UCSD-AML1 (cell line): ENCODE results near the gene HSDL1.

Source experiments
- DNase-seq: peaks from one replicate; lab custom pipeline; 2025; ENCODE audit not compliant: unreplicated experiment; lab: John Stamatoyannopoulos, UW

Gene HSDL1

GRCh38 chr16:84176192-84177053 is 31.4 kb upstream of the HSDL1 start:
- DNase-seq = no peak

DNA sequence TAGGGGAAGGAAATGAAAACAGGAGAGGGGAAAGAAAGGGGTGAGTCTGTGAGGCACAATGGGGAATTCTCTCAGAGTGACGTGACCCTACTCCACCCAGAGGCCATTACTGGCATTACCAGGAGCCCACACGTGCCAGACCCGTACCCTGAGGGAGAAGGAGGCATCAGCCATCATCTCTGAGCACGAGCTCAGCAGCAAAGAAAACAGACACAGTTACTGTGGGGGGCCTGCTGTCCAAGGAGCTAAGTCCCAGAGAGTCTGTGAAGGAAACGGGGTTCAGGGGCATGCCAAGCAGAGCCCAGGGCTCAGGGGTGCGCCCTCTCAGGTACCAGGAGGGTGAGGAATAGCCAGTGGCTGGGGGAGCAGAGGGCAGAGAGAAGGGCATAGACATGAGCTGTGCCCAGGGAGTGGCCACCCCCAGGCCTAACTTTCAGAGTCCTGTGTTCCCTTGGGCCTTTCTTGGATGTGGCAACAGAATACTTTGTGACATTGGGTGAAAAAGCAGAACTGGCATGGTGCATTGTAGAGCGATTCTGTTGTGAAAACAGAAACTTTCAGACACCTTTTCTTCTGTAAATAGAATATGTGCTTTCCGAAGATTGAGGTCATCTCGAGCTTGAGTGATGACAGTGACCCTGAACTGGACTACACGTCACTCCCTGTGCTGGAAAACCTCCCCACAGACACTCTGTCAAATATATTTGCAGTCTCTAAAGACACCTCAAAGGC is 30.5 kb upstream of the HSDL1 start:
- DNase-seq = peak; percentile 38

DNA sequence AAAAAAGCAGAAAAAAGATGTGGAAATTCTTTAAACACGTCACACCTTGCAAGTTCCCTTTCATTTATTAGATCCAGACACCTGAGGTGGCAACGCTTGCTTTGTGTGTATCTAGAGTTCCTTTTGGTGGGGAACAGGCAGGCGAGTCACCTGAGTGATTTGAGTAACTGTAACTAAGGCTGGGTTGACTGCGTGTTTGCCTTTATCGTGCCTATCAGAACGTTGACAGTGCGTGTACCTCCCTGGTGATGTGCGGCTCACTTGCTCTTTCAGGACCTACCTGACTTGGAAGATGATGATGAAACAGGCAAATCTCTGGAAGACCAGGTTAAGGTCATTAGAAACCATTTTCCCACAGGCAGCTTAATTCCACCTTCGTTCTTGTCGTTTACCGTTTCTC is 29.4 kb upstream of the HSDL1 start:
- no peak for DNase-seq

GRCh38 chr16:84169765-84170310 is 24.9 kb upstream of the HSDL1 start:
- no peak for DNase-seq

DNA sequence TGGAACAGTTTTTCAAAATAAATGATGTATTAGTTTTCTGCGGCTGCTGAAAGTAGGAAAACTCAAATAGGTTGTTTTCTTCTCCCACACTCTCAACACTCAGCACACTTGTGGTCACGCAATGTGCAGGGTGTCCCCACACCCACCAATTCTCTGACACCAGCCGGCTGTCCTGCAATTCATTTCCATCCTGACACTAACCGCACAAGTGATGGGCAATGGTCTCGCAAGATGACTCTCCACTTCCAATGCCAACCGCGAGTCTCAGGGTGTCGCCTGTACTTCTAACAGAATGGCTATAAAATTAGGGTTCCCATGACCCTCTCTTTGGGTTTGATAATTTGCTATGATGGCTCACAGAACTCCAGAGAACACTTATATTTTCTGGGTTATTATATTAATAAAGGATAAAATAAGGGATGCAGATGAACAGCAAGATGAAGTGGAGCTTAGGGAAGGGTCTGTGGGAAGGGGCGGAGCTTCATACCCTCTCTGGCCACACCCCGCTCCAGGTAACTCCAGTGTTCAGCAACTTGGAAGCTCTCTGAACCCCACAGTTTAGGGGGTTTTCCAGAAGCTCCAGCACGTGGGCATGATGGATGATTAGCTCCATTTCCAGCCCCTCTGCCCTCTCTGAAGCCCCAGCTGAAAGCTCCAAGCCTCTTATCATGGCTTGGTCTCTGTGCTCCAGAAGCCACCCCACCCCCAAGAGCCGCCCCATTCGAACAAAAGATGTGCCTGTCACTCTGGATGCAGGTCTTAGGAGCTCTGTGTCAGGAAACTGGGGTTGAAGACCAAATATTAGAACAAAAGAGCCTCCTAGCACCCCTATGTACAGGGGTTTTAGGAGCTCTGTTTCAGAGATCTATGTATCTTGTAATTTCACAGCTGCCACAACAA is 22.1 kb upstream of the HSDL1 start:
- no peak for DNase-seq

- DNase-seq = no peak
Measured at GRCh38 chr16:84165746-84166145, 20.8 kb upstream of the HSDL1 start.

DNA sequence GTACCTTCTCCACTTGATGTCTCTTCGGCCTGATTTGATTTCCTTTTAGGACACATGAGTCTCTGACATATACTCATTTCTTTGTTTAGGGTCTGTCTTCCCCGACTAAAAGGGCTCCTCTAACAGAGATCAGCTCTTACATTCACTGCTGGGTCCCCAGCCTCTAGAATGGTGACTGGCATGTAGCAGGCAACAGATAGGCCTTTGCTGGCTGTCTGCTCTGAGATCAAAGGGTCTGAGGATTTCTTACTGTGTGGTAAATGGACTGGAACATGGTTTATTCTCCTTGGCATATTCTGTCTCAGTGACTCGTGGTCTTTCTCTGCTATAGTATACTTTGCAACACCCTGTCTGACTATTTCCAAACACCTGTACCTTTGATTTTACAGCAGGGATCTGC is 16.8 kb upstream of the HSDL1 start:
- no peak for DNase-seq

DNA sequence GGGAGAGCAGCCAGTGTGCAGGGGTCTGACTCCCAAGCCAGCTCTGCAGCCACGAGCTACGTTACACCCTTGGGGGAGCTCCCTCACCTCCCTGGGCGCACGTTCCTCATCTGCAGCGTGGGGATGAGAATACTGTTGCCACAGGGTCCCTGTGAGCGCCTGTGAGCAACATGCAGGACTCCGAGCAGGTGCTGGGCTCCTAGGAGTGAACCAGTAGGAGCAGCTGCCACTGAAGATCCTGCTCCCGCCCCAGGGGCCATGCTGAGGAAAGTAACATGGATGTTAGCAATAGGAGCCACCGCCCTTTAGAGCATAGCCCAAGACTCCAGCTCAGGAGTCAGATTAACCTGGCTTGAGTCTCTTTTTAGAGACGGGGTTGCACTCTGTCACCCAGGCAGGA is 16.1 kb upstream of the HSDL1 start:
- DNase-seq = no peak

GRCh38 chr16:84159800-84160199 is 14.8 kb upstream of the HSDL1 start:
- no peak for DNase-seq

GRCh38 chr16:84159007-84159406 is 14.0 kb upstream of the HSDL1 start:
- DNase-seq = no peak

DNA sequence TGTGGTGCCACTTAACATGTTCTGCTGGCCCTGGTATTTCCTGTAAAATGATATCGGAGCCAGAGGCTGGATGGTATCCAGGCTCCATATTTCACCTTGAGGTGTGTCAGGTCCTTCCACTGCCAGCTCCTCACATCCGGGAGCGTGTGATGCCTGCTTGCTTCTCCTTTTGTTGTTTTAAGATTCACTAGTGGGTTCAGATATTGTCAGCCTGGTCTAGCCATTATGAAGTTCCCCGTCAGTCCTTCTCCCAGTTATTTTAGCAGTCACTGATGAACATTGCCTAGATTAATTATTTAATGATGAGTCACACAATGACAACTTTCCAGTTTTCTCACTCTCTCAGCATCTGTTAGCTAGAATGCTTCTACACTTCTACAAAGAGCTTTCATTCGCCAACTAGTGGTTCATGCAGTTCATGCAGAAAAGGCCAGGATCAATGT is 11.4 kb upstream of the HSDL1 start:
- no peak for DNase-seq

DNA sequence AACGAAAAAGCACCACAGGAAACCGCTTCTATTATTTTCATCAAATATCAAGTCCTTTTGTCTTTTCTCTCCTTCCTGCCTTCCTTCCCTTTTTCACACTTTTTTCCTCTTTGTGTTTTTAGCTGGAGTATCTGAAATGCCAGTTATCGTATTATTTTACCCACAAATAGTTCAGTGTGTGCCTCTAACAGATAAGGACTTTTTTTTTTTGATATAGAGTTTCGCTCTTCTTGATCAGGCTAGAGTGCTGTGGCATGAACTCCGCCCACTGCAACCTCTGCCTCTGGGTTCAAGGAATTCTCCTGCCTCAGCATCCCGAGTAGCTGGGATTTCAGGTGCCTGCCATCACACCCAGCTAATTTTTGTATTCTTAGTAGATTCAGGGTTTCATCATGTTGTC is 10.8 kb upstream of the HSDL1 start:
- DNase-seq = no peak

DNA sequence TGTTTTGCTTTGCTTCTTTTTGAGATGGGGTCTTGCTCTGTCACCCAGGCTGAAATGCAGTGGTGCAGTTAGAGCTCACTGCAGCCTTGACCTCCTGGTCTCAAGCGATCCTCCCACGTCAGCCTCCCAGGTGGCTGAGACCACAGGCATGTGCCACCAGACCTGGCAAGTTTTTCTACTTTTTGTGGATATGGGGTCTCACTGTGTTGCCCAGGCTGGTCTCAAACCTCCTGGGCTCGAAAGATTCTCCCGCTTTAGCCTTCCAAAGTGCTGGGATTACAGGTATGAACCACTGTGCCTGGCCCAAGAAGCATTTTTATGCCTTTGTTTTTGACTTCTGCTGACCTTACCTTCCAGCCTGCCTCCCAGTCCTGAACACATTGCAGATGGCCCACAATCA is 10.2 kb upstream of the HSDL1 start:
- DNase-seq = no peak

DNA sequence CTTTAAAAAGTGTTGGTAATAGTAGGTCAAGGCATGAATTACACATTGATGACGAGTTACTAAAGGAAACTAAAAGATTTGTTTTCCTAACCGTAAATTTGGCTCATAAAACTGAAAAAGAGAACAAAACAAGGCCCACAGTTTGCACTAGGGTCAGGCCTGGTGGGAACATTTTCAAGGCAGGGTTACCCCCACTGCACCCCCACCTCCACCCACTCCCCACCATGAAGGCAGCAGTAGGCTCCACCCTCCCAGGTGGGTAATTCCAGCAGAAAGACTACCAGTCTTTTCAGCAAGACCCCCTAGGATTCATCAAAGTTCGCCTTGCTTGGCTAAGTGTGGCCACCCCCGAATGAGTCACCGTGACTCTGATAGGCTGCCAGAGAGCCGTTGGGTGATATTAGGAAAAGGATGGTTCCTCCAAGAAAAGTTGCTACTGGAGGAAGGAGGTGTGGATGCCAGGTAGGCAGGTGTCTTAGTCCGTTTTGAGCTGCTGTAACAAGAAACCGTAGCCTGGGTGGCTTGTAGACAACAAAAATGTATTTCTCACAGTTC is 8.8 kb upstream of the HSDL1 start:
- no peak for DNase-seq

- DNase-seq = no peak
Measured at GRCh38 chr16:84150926-84151325, 5.9 kb upstream of the HSDL1 start.

DNA sequence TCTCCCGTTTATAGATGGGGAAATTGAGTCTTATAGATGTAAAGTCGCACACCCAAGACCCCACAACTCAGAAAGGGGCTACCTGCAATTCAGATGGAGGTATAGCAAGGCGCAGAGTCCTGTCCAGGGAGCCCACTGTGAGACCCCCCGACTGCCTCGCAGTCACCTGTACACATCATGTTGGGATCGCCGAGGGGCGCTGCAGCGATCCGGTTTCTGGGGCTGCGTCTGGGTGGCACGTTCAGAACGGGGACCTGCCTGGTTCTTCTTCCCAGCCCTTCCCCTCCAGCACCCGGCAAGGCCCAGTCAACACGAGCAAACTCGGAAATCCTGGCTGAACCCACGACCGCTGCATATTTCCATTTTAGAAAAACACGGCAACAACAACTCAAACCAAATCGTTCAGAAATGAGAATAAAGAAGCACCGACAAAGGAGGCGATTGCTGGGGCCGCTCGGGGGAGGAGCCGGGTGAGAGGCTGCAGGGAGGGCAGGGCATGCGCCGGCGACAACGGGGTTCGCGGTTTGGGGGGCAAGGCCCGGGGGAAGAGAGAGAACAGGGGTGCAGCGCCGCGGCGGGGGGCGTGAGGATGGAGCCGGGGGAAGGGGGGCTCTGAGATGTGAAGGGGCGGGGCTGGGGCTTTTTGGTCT is 643 bp downstream of the HSDL1 start:
- peak; percentile 36 for DNase-seq

- no peak for DNase-seq
Measured at GRCh38 chr16:84143784-84144199, 1.2 kb downstream of the HSDL1 start.

DNA sequence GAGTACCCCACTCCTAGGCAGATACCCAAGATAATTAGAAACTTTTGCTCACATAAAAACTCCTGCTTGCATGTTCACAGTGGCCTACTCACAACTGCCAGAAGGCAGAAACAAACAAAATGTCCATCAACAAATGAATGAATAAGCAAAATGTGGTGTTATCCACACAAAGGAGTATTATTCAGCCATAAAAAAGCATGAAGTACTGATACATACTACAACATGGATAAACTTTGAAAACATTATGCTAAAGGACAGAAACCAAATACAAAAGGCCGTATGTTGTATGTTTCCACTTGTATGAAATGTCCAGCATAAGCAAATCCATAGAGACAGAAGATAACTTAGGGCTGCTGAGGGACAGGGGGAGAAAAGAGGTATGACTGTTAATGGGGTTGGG is 1.9 kb downstream of the HSDL1 start:
- no peak for DNase-seq

DNA sequence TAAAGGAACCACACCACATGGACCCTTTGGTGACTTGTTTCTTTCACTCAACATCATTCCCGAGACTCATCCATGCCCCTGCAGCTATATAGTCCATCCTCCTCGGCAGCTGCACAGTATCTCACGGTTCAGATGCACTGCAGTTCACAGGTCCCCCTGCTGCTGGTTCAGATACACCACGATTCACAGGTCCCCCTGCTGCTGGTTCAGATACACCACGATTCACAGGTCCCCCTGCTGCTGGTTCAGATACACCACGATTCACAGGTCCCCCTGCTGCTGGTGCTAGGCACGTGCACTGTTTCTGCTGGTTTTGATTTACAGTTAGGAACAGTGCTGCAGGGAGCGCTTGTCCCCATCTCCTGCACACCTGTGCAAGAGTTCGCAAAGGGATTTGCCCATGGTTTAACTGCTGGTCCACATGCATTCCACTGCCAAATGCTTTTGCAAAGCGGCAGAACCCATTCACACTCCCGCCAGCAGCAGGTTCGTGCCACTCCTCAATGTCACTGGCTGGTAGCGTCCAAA is 3.8 kb downstream of the HSDL1 start:
- DNase-seq = no peak

DNA sequence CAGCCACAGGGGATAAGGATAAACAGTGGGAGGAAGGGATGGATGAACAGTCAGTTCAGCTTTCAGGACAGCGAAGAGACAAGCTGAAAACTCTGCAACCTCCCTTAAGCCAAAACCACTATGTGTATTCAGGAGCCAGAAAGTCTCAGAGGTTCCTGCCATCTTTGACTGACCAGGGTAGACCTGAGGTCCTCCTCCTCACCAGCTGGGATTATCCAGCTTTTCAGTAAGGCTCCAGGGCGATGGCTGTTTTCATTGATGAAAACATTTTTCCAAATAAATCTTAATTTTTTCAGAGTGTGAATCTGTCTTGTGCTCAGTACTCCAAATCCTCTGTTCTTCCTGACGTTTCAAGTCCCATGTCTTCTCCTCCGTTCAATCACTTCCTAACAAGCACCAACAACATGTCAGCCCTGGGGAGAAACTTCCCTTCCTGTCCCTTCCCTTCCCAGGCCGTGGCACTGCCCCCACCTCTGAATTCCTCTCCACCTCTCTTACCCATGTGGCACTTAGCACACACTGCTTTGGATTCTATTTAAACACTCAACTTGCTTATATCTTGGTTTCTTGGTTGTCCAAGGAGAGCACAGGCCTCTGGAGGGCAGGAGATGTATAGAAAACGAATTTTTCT is 5.2 kb downstream of the HSDL1 start:
- no peak for DNase-seq
